HCT116 (cell line): ENCODE results near the gene SEPTIN2. TPM values are rescaled to one million over a fixed set of nuclear protein-coding genes. Genes with fewer than 3 reads are reported as not detected.
A peak's percentile ranks its signal among the peaks of the same experiment; 100 is the strongest.
"Not testable (repeated sequence)": the region's sequence is repeated elsewhere in the genome, so short reads cannot be mapped to it uniquely, and the experiment has no call there.

Experiments
- ATAC-seq: fragments of 200-7000 bp; cut with Tn5 transposase; 2 replicates; pipeline ENCODE4 v1.9.1; 2020; ENCODE audit warnings: mild to moderate bottlenecking, moderate library complexity
- BruUV-seq: library from RNA; stranded (reverse); fragments of 400-500 nt; replicated peaks from 2 replicates; lab custom pipeline; 2021; lab: Mats Ljungman, UMichigan
- CTCF ChIA-PET: fragments of 300-600 bp; sonication (Branson Sonifier 250); formaldehyde crosslinking; loops from one replicate; lab custom pipeline; 2021; ENCODE audit warnings: antibody characterized with exemption; lab: Charles Lee
- POLR2A ChIA-PET: fragments of 300-600, 350-600 bp; sonication (Branson Sonifier 250); formaldehyde crosslinking; loops from one replicate; lab custom pipeline; 2021; ENCODE audit warnings: antibody characterized with exemption; lab: Charles Lee
- RAD21 ChIA-PET, 2 experiments: fragments of 300-600 bp; sonication (Branson Sonifier 250); formaldehyde crosslinking; loops; one replicate each; lab custom pipeline; 2023; ENCODE audit warnings: low total read pairs in 2 of 2; ENCODE audit not compliant: uncharacterized antibody in 2 of 2, unreplicated experiment in 2 of 2, low non-redundant PET in 1 of 2; lab: Charles Lee
- DNase-seq: peaks from one replicate; pipeline ENCODE4 v3.0.0-alpha.2; 2010; ENCODE audit warnings: low read depth, low spot score
- H2AFZ ChIP-seq: fragments of 200-600 bp; shearing (Covaris generic), sonication (generic); 2 replicates; pipeline ENCODE4 v1.6.1; 2017; ENCODE audit warnings: low read depth, mixed run types, mixed read lengths, antibody characterized with exemption, low read length; ENCODE audit not compliant: poor library complexity, severe bottlenecking
- H3K27ac ChIP-seq: 2 replicates; pipeline ENCODE4 v1.5.1; 2012; ENCODE audit warnings: low read depth, low read length
- H3K27me3 ChIP-seq: fragments of 200-600 bp; sonication (generic); 2 replicates; pipeline ENCODE4 v1.6.1; 2016; ENCODE audit warnings: mixed run types, low read length, mixed read lengths; ENCODE audit not compliant: insufficient read depth
- H3K36me3 ChIP-seq, 2 experiments: fragments of 200-500 bp in 1 of 2; fragments of 200-600 bp in 1 of 2; sonication (Bioruptor generic) in 1 of 2; sonication (generic) in 1 of 2; 2 replicates each; pipeline versions ENCODE4 v1.5.1 to v1.6.1; 2014 to 2016; ENCODE audit warnings: low read length in 2 of 2, inconsistent platforms in 1 of 2, mixed read lengths in 1 of 2, mixed run types in 1 of 2; ENCODE audit not compliant: insufficient read depth in 2 of 2, control insufficient read depth in 1 of 2
- H3K4me1 ChIP-seq, 2 experiments: fragments of 200-600 bp in 1 of 2; sonication (generic) in 1 of 2; 2 replicates each; pipeline versions ENCODE4 v1.5.1 to v1.6.1; 2012 to 2017; ENCODE audit warnings: low read length in 2 of 2, inconsistent platforms in 1 of 2, mild to moderate bottlenecking in 1 of 2, mixed read lengths in 1 of 2, mixed run types in 1 of 2, moderate library complexity in 1 of 2; ENCODE audit not compliant: insufficient read depth in 2 of 2, control insufficient read depth in 1 of 2
- H3K4me2 ChIP-seq: fragments of 200-600 bp; sonication (generic); 2 replicates; pipeline ENCODE4 v1.6.1; 2017; ENCODE audit warnings: mixed run types, low read length, mixed read lengths
- H3K4me3 ChIP-seq, 2 experiments: fragments of 200-600 bp in 1 of 2; sonication (generic) in 1 of 2; replicated peaks in 1 of 2; 2 replicates each; pipeline ENCODE4 v1.5.1; 2011 to 2016; ENCODE audit warnings: low read length in 2 of 2, control low read depth in 1 of 2, low read depth in 1 of 2, mild to moderate bottlenecking in 1 of 2, mixed read lengths in 1 of 2, mixed run types in 1 of 2
- H3K79me2 ChIP-seq: fragments of 200-600 bp; sonication (generic); 2 replicates; pipeline ENCODE4 v1.6.1; 2017; ENCODE audit warnings: mild to moderate bottlenecking, mixed run types, low read length, moderate library complexity, mixed read lengths; ENCODE audit not compliant: insufficient read depth
- H3K9ac ChIP-seq: fragments of 200-600 bp; sonication (generic); 2 replicates; pipeline ENCODE4 v1.6.1; 2016; ENCODE audit warnings: low read length, mixed read lengths
- H3K9me2 ChIP-seq: fragments of 200-600 bp; sonication (generic), shearing (Covaris generic); 2 replicates; pipeline ENCODE4 v1.6.1; 2017; ENCODE audit warnings: mixed run types, mild to moderate bottlenecking, moderate library complexity; ENCODE audit not compliant: insufficient read depth
- H3K9me3 ChIP-seq, 2 experiments: fragments of 200-500 bp in 1 of 2; fragments of 200-600 bp in 1 of 2; sonication (Bioruptor generic) in 1 of 2; sonication (generic) in 1 of 2; 2 replicates each; pipeline ENCODE4 v1.6.1; 2014 to 2017; ENCODE audit warnings: low read length in 2 of 2, mixed read lengths in 2 of 2, inconsistent platforms in 1 of 2, low read depth in 1 of 2, mild to moderate bottlenecking in 1 of 2, mixed run types in 1 of 2, moderate library complexity in 1 of 2; ENCODE audit not compliant: control insufficient read depth in 1 of 2, insufficient read depth in 1 of 2
- H4K20me1 ChIP-seq: fragments of 200-600 bp; sonication (generic), shearing (Covaris generic); 2 replicates; pipeline ENCODE4 v1.6.1; 2017; ENCODE audit warnings: mixed run types, mild to moderate bottlenecking, moderate library complexity; ENCODE audit not compliant: insufficient read depth
- EZH2 ChIP-seq: fragments of 200-600 bp; sonication (generic); IDR thresholded peaks from 2 replicates; pipeline ENCODE4 v1.6.1; 2017; ENCODE audit warnings: antibody characterized with exemption, mixed run types
- EZH2phosphoT487 ChIP-seq: fragments of 200-600 bp; IDR thresholded peaks from 2 replicates; pipeline ENCODE4 v1.6.1; 2018; ENCODE audit warnings: antibody characterized with exemption, borderline replicate concordance
- POLR2A ChIP-seq: IDR thresholded peaks from 2 replicates; pipeline ENCODE4 v1.7.0; 2011; ENCODE audit warnings: borderline replicate concordance; ENCODE audit not compliant: insufficient read depth, insufficient read length; ENCODE audit errors: extremely low read depth
- SIN3A ChIP-seq: IDR thresholded peaks from 2 replicates; pipeline ENCODE4 v1.6.1; 2012; ENCODE audit warnings: low read depth
- ZNF274 ChIP-seq: fragments of 200-500 bp; sonication (Bioruptor generic); IDR thresholded peaks from 2 replicates; pipeline ENCODE4 v1.6.1; 2014; ENCODE audit warnings: mild to moderate bottlenecking, low read depth, low read length, inconsistent platforms
- intact Hi-C: fragments of 100-400 bp; cut with micrococcal nuclease; formaldehyde crosslinking; loops from 2 replicates; pipeline ENCODE4 v1.10.0; 2022
- total RNA-seq: library from RNA; stranded (reverse); gene quantifications from one replicate; pipeline ENCODE4 v1.2.1, GENCODE V29; 2021; ENCODE audit not compliant: unreplicated experiment
- TF ChIP-seq, protein P1 (sequence below): IDR thresholded peaks from 2 replicates; pipeline ENCODE4 v1.6.1; 2012; ENCODE audit warnings: low read depth
- TF ChIP-seq, protein P2 (sequence below): IDR thresholded peaks from 2 replicates; pipeline ENCODE4 v1.6.1; 2012

The SEPTIN2 gene
- total RNA-seq, 1 experiment from 2014 or later, result 317 TPM

DNA sequence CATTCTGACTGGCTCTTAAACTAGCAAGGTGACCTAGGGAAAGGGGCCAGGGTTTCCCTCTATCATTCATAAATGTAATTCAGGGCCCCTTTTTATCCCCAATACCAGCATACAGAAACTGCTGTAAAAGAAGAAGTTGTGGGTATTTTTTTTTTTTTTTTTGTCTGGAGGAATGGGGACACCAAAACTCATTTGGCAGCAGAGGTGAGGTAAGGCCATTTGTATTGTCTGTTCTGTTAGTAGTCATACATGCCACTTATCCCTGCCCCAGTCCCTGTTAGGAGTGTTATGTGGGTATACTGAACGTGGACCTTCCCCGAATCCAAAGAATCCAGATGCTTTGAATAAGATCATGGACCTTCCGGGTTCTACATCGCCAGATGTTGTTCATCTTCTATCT lies 1.7 kb downstream of the SEPTIN2 start:
- Histone ChIP-seq H3K9me3 (no peaks in the 10 kb centered on the region), H3K27me3 (no peaks in the 10 kb centered on the region), H3K27ac (no peak overlapping the region), H3K9me2 (no peaks in the 10 kb centered on the region), H3K9ac (peak overlapping the region; percentile 80), H3K4me2 (peak overlapping the region; percentile 85), H4K20me1 (peaks cover 27% of the 10 kb centered on the region; the same call in 1 of the 2 replicates), H3K4me3 (peak overlapping the region; percentile 94 to 98), H3K79me2 (peaks cover 91% of the 10 kb centered on the region), H3K4me1 (peaks cover 15 to 35% of the 10 kb centered on the region in 2 experiments; a peak in 3 of 4 replicates), H3K36me3 (peaks cover 2 to 13% of the 10 kb centered on the region in 2 experiments; a peak in 2 of 4 replicates), H2AFZ (no peak overlapping the region)
- ATAC-seq (no peak), DNase-seq (no peak)
- ChIA-PET RAD21 (no interaction called here), POLR2A (no interaction called here), CTCF (no interaction called here)
- intact Hi-C loops, result loop anchor here (5.0 kb wide), 1 partner anchor 45 kb away; no protein-coding TSS in a partner anchor
- no peak for TF ChIP-seq EZH2phosphoT487
- TF ChIP-seq POLR2A, result no peak
- TF ChIP-seq EZH2, result no peak
- TF ChIP-seq, protein P1, sequence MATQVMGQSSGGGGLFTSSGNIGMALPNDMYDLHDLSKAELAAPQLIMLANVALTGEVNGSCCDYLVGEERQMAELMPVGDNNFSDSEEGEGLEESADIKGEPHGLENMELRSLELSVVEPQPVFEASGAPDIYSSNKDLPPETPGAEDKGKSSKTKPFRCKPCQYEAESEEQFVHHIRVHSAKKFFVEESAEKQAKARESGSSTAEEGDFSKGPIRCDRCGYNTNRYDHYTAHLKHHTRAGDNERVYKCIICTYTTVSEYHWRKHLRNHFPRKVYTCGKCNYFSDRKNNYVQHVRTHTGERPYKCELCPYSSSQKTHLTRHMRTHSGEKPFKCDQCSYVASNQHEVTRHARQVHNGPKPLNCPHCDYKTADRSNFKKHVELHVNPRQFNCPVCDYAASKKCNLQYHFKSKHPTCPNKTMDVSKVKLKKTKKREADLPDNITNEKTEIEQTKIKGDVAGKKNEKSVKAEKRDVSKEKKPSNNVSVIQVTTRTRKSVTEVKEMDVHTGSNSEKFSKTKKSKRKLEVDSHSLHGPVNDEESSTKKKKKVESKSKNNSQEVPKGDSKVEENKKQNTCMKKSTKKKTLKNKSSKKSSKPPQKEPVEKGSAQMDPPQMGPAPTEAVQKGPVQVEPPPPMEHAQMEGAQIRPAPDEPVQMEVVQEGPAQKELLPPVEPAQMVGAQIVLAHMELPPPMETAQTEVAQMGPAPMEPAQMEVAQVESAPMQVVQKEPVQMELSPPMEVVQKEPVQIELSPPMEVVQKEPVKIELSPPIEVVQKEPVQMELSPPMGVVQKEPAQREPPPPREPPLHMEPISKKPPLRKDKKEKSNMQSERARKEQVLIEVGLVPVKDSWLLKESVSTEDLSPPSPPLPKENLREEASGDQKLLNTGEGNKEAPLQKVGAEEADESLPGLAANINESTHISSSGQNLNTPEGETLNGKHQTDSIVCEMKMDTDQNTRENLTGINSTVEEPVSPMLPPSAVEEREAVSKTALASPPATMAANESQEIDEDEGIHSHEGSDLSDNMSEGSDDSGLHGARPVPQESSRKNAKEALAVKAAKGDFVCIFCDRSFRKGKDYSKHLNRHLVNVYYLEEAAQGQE, result no peak
- TF ChIP-seq ZNF274, result no peak
- TF ChIP-seq, protein P2, sequence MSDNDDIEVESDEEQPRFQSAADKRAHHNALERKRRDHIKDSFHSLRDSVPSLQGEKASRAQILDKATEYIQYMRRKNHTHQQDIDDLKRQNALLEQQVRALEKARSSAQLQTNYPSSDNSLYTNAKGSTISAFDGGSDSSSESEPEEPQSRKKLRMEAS, result no peak
- TF ChIP-seq SIN3A, result no peak
- no TSS peak for BruUV-seq

DNA sequence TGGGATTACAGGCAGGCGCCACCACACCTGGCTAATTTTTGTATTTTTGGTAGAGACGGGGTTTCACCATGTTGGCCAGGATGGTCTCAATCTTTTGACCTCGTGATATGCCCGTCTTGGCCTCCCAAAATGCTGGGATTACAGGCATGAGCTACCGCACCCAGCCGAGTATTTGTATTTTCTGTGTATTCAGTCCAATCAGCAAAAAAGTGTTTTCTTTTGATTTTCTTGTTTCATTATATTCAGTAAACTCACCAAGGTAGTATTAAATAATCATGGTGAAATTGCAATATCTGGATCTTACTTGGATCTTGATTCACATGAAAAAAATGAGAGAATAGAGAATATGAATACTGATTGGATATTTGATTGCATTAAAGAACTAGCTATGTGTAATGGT lies 3.1 kb downstream of the SEPTIN2 start:
- ATAC-seq, H3K9ac ChIP-seq, RAD21 ChIA-PET, BruUV-seq, CTCF ChIA-PET, POLR2A ChIA-PET, DNase-seq, H3K4me2 ChIP-seq, H3K27ac ChIP-seq, H3K9me2 ChIP-seq, H3K4me3 ChIP-seq, H2AFZ ChIP-seq, H3K9me3 ChIP-seq, H3K27me3 ChIP-seq: not testable (repeated sequence)
- intact Hi-C loops, result loop anchor here (5.0 kb wide), 1 partner anchor 47 kb away; no protein-coding TSS in a partner anchor
- peaks cover 91% of the 10 kb centered on the region for H3K79me2 ChIP-seq
- peaks cover 2 to 15% of the 10 kb centered on the region in 2 experiments; a peak in 3 of 4 replicates for H3K36me3 ChIP-seq
- H4K20me1 ChIP-seq, result peaks cover 33% of the 10 kb centered on the region; the same call in 1 of the 2 replicates
- H3K4me1 ChIP-seq, result peaks cover 12 to 24% of the 10 kb centered on the region in 2 experiments; a peak in 3 of 4 replicates
